ENCODE measurements around the gene C20orf173.

Gene C20orf173

GRCh38 chr20:35492352-35492751 is 37.1 kb downstream of the C20orf173 start:
- Mint-ChIP-seq H3K36me3 (ENCODE audit: low read depth) (peaks cover 73% of the 10 kb centered on the region), H3K4me3 (no peak overlapping the region), H3K27me3 (ENCODE audit: low read depth) (no peaks in the 10 kb centered on the region), H3K4me1 (peaks cover 22% of the 10 kb centered on the region), H3K27ac (no peak overlapping the region), H3K9me3 (no peaks in the 10 kb centered on the region)
- no peak for TF ChIP-seq CTCF (IDR thresholded peaks at IDR 0.05; ENCODE audit: unreplicated experiment in 3 of 3)

- Mint-ChIP-seq H3K27ac (no peak overlapping the region), H3K36me3 (ENCODE audit: low read depth) (peaks cover 73% of the 10 kb centered on the region), H3K27me3 (ENCODE audit: low read depth) (no peaks in the 10 kb centered on the region), H3K9me3 (no peaks in the 10 kb centered on the region), H3K4me1 (peaks cover 17% of the 10 kb centered on the region), H3K4me3 (no peak overlapping the region)
- TF ChIP-seq CTCF (IDR thresholded peaks at IDR 0.05; ENCODE audit: unreplicated experiment in 3 of 3) = no peak
Measured at GRCh38 chr20:35491823-35492222, 37.6 kb downstream of the C20orf173 start.

- TF ChIP-seq CTCF (IDR thresholded peaks at IDR 0.05; ENCODE audit: unreplicated experiment in 3 of 3) = no peak
- H3K4me3 Mint-ChIP-seq = no peak overlapping the region
- no peak overlapping the region for H3K27ac Mint-ChIP-seq
- H3K4me1 Mint-ChIP-seq = peaks cover 12% of the 10 kb centered on the region
- H3K36me3 Mint-ChIP-seq (ENCODE audit: low read depth) = peaks cover 74% of the 10 kb centered on the region
- H3K27me3 Mint-ChIP-seq (ENCODE audit: low read depth) = no peaks in the 10 kb centered on the region
- H3K9me3 Mint-ChIP-seq = no peaks in the 10 kb centered on the region
Measured at GRCh38 chr20:35490736-35491181, 38.7 kb downstream of the C20orf173 start.

- peaks cover 71% of the 10 kb centered on the region for H3K36me3 Mint-ChIP-seq (ENCODE audit: low read depth)
- H3K9me3 Mint-ChIP-seq = no peaks in the 10 kb centered on the region
- H3K4me3 Mint-ChIP-seq = no peak overlapping the region
- no peaks in the 10 kb centered on the region for H3K27me3 Mint-ChIP-seq (ENCODE audit: low read depth)
- H3K27ac Mint-ChIP-seq = no peak overlapping the region
- no peak for TF ChIP-seq CTCF (IDR thresholded peaks at IDR 0.05; ENCODE audit: unreplicated experiment in 3 of 3)
- peaks cover 1% of the 10 kb centered on the region for H3K4me1 Mint-ChIP-seq
Measured at GRCh38 chr20:35489717-35490116, 39.7 kb downstream of the C20orf173 start.

GRCh38 chr20:35487479-35487878 is 42.0 kb downstream of the C20orf173 start:
- Mint-ChIP-seq H3K27me3 (ENCODE audit: low read depth) (no peaks in the 10 kb centered on the region), H3K27ac (no peak overlapping the region), H3K36me3 (ENCODE audit: low read depth) (peaks cover 69% of the 10 kb centered on the region), H3K4me1 (no peaks in the 10 kb centered on the region), H3K9me3 (peaks cover 6% of the 10 kb centered on the region), H3K4me3 (no peak overlapping the region)
- TF ChIP-seq CTCF (IDR thresholded peaks at IDR 0.05; ENCODE audit: unreplicated experiment in 3 of 3) = no peak

GRCh38 chr20:35479798-35480197 is 49.7 kb downstream of the C20orf173 start:
- no peak for TF ChIP-seq CTCF (IDR thresholded peaks at IDR 0.05; ENCODE audit: unreplicated experiment in 3 of 3)
- H3K4me1 Mint-ChIP-seq = no peaks in the 10 kb centered on the region
- no peak overlapping the region for H3K27ac Mint-ChIP-seq
- no peak overlapping the region for H3K4me3 Mint-ChIP-seq
- peaks cover 54% of the 10 kb centered on the region for H3K36me3 Mint-ChIP-seq (ENCODE audit: low read depth)
- H3K9me3 Mint-ChIP-seq = peaks cover 6% of the 10 kb centered on the region
- no peaks in the 10 kb centered on the region for H3K27me3 Mint-ChIP-seq (ENCODE audit: low read depth)
